HG03135 (cell line): ENCODE data around the gene AOC2.
"Not testable (repeated sequence)": the region's sequence is repeated elsewhere in the genome, so short reads cannot be mapped to it uniquely, and the experiment has no call there.

ENCODE experiments used
- ATAC-seq: cut with Tn5 transposase; IDR thresholded peaks from one replicate; pipeline ENCODE4 v1.9.1; 2021; ENCODE audit warnings: mild to moderate bottlenecking, moderate library complexity; ENCODE audit not compliant: unreplicated experiment

AOC2 gene

DNA sequence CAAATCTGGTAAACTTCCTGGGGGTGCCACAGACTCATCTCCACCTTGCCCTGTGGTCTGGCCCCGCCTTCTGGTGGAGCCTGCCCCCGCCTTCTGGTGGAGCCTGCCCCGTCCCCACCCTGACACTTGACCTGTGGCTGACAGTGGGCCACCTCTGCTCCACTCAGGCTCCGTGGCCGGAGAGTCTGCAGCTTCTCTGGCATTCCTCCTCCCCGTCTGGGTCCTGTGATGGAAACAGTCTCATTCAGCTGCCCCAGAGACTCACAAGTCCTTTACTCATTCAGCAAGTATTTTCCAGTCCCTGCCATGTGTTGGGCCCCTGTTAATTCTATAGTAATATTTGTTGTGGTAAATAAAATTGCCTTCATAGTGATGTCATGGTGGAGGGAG lies 35.2 kb downstream of the AOC2 start:
- no peak for ATAC-seq

- ATAC-seq: no peak
These were observed 36.5 kb downstream of the AOC2 start for GRCh38 chr17:42880776-42881310.

DNA sequence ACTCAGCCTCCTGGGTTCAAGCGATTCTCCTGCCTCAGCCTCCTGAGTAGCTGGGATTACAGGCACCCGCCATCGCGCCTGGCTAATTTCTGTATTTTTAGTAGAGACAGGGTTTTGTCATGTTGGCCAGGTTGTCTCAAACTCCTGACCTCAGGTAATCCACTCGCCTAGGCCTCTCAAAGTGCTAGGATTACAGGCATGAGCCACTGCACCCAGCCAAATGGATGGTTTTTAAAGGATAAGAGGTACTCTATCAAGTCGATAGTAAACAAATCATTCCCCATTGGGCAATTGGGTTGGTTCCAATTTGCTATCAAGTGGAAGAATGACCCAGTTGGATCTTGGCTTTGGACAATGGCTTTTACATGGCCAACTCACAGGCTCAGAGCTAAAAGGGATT lies 37.3 kb downstream of the AOC2 start:
- not testable (repeated sequence) for ATAC-seq

- ATAC-seq: no peak
These were observed 37.8 kb downstream of the AOC2 start for GRCh38 chr17:42882166-42882565.

DNA sequence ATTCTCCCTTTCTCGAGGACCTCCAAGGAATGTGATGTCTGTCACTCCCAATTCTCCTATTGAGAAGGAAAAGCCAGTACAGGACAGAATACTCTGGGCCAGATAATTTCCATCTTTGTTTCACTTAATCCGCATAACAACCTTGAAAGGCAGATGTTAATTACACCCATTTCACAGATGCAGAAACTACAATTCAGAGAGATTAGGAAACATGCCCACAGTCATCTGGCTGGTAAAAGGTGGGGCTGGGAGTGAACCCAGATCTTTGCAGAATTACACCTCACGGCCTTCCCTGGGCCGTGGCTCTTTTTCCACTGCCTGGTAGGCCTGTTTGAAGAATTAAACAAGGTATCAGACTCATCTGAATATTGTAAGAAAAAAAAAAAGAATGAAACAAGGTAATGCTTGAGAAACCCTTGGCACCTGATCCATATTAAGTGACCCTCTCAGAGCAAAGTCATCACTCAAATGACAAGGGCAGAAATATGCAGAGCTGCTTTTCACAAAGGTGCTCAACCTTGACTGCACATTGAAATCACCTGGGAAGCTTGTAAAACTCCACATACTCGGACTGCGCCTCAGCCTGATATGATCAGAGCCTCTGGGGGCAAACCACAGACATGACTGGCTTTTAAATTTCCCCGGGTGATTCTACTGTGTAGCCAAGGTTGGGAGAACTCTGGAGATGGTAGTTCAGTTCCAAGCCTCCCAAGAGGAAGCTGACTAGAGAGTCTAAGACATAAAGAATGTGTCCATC lies 39.6 kb downstream of the AOC2 start:
- ATAC-seq: no peak

DNA sequence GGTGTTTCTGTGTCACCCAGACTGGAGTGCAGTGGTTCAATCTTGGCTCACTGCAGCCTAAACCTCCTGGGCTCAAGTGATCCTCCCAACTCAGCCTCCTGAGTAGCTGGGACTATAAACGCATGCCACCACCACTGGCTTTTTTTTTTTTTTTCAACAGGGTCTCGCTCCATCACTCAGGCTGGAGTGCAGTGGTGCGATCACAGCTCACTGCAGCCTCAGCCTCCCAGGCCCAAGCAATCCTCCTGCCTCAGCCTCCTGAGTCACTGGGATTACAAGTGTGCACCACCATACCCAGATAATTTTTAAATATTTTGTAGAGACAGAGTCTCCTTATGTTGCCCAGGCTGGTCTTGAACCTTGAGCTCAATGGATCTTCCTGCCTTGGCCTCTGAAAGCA lies 41.4 kb downstream of the AOC2 start:
- ATAC-seq: not testable (repeated sequence)

DNA sequence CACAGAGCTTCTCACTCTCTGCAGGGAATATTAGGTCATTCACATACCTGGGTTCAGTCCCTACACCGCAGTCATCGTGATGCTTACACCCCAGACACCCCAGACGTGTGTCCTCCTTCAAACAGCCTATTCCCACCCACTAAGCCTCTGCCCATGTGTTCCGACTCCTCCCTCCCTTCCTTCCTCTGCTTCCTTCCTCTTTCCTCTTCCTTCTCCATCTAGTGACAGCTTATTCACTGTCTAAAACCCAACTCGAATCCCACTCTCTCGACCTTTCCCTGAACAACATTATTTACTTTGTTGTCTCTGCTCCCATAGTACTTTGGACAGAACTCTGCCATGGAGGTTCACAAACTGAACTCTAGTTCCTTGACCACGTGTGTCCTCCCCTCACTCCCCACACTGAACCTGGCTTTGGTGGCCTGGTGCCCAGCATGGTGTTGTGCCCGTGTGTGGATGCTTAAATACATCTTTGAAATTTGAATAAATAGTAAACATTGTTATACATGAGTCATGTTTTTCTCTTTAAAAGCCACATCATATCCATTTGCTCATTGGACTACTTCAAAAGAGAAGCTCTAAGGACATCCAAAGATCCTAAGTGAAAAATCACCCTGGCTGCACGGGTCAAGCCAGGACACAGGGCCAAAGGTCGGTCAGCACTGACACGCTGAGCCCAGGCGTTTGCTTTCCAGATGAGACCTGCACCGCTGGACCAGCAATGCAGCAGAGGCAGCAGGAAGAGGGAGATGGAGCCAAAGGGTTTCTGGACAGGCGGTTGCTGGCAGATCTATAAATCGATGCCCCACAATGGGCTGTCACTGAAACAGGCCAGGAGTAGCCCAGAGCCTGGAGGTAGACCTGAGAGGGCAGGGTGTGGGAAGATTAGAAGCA lies 42.1 kb downstream of the AOC2 start:
- no peak for ATAC-seq

DNA sequence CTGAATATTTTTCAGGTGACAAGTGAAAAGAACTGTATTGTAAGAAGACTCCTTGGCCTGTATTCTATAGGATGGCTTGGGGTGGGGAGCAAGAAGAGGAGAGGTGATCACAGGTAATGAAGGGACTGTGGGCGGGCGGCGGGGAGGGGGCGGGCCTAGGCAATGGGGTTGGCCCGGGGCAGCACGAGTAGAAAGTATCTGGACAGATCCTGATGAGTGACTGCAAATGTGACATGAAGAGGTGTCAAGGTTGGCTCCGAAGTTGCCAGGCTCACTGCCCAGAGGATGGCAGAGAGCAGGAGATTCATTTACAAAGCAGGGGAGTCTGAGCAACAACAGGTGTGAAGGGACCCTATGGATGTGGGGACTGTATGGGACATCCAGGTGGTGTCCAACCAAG lies 45.4 kb downstream of the AOC2 start:
- no peak for ATAC-seq

GRCh38 chr17:42891539-42892152 lies 47.3 kb downstream of the AOC2 start:
- no peak for ATAC-seq

- no peak for ATAC-seq
These were observed 49.0 kb downstream of the AOC2 start for GRCh38 chr17:42893359-42893758.

DNA sequence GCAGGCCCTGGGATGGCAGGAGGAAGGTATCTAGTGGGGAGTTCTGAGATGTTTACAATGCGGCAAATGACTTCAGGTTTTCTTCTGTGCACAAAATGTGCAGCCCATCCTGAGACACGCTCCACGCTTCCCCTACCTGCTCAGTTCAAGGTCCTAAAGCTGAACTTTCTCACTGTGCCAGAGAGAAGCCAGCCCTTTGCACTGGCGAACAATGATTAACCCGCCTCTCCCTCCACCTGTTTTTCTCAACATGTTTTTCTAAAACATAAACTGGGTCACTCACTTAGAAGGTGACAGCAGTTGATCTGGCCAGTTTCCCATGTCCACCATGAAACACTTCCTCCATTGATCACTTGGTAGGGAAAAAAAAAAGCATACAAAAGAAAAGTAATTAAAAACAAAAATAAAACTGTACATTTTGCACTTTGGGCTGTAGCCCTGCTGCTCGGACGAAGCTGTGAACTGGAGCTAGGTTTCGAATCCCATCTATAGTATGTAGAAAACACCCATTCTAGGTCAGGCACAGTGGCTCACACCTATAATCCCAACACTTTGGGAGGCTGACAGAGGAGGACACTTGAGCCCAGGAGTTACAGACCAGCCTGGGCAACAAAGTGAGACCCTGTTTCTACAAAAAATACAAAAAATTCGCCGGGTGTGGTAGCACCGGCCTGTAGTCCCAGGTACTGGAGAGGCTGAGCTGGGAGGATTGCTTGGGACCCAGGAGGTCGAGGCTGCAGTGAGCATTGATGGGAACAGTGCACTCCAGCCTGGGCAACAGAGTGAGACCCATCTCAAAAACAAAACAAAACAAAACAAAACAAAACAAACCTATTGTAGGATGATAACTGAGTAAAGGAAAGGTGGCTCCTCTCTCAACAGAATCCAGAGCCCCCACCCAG lies 50.2 kb downstream of the AOC2 start:
- ATAC-seq: no peak

GRCh38 chr17:42895185-42895555 lies 50.8 kb downstream of the AOC2 start:
- ATAC-seq: no peak

GRCh38 chr17:42898147-42898811 lies 53.9 kb downstream of the AOC2 start:
- ATAC-seq: no peak

DNA sequence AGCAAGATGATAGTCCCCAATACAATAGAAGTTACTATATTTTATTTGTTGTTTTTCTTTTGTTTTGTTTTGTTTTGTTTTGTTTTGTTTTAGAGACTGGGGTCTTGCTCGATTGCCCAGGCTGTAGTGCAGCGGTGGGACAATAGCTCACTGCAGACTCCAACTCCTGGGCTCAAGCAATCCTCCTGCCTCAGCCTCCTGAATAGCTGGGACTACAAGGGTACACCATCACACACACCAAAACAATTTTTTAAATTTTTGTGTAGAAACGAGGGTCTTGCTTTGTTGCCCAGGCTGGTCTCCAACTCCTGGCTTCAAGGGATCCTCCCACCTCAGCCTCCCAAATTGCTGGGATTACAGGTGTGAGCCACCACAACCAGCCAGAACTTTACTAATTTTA lies 55.6 kb downstream of the AOC2 start:
- ATAC-seq: not testable (repeated sequence)
